CMK (cell line): ENCODE results near the gene PPP1R14C.

Experiments
- DNase-seq: peaks from one replicate; pipeline ENCODE4 v3.0.0-alpha.2; 2010; ENCODE audit warnings: low read depth

The PPP1R14C gene

DNA sequence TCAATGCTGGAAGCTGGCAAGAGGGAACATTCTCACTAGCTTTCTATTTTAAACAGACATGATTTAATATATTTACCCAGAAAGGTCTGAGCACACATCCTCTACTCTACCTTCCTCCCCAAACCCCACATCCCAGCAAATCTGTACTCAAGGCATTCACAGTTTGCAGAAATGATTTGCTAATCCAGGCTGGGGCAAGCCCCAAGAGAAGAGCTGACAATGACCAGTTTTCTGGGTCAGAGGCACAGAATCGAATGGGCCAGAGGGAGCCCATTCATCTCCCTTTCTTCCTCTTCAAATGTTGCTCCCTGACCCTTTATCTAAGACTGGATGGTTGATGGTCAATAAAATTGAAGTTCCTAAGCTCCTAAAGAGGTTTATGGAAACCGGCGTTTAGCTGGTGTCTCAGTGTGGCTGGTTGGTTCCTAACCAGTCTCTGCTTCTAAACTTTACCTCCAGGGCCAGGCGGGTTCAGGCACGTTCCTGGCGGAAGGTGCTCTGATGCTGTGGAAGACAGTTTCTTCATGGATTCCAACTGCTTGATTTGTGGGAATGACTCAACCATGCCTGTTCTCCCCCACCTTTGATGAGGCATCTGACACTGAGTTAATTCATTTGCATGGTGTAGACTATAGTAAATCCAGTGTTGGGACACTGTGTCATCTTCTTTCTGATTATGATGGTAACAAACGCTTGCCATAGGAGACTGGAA lies 129.6 kb downstream of the PPP1R14C start:
- DNase-seq = no peak

DNA sequence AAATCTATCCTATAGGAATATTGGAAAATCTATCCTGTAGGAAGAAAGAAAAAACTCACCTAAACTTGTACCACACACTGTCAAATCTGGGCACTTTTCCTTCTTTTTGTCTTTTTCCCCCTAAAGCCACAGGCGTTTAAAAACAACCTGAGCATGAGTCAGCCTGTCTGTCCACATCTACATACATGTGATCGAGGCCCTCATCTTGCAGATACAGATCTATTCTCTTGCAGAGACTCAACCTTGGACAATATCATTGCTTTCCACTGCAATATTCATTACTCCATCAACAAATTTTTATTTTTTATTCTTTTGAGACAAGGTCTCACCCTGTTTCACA lies 130.1 kb downstream of the PPP1R14C start:
- no peak for DNase-seq

DNA sequence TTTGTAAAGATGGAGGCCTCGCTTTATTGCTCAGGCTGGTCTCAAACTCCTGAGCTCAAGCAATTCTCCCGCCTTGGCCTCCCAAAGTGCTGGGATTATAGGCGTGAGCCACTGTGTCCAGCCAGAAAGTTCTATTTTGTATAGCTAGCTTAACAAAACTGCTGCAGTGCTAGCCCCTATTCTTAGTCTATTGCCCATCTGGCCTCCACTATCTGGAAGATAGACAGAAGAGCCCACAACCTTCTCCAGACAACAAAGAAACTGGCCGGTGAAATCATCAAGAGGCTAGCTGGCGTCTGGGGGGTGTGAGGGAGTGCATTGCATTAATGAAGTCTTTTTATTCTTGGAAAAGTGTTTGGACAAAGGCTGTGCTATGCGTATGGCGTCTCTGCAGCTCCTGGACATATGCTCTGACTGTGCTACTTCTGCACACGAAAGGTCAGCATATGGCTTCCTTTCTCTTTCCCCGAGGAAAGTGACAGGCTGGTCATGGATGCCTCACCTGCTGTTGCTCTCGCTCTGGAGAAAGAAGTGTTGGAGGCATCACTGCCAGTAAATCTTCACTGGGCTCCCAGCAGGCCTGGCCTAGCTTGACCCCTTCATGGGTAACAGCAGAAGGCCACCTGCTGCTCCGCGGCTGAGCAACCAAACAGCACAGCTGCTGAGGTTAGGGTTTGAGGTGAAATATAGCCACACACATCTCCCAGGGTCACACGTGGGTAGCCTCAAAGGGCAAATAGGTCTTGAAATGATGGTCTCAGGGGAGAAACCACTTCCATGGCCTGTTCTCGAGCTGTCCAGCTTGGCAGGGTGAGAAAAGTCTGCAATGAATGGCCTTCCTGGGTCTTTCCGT lies 130.8 kb downstream of the PPP1R14C start:
- no peak for DNase-seq

DNA sequence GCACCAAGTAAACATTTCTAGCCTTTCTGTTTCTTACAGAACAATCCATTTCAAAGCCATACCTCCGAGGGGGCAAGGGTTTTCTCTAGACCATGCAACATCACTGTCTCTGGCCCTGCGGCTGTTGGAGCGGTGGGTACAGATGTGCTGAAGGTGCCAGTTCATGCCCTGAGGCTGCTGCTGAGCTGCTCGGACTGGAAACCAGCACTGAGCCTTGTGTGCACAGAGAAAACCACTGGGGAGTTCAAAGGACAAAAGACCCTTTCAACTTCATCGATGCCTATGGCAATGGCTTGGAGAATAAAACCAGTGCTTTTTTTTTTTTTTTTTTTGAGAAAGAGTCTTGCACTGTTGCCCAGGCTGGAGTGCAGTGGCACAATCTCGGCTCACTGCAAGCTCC lies 132.6 kb downstream of the PPP1R14C start:
- no peak for DNase-seq

DNA sequence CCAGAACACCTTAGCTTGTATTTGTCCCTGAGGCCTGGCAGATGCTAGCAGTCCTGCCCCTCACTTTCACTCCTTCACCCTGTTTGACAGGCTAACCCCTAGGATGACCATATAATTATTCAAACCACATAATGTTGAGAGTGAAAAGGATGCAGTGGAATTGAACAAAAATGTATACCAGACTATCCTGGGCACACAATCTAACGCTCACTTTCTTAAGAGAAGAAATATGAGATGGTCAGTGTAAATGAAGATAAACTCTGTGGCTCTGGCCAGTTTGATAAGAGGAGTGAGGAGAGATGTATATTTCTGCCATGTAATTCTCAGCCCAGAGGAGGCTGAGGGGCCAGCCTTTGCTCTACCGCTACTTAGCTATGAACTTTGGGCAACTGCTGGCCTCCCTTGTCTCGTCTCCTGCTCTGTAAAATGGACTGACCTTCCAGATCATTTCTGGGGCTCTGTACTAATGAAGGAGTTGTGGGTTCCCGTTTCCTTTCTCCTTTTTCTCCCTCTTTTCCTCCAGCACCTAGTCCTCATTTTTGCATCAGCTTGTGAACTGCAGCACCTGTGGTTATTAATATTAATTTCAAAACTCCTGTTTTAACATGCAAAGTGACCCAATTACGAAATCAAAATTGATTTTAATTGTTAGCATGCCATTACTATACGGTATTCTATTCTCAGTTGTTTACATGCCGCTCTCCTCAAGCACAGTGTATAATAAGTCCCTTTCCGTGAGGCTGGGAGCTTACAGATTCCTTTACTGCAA lies 133.5 kb downstream of the PPP1R14C start:
- no peak for DNase-seq

DNA sequence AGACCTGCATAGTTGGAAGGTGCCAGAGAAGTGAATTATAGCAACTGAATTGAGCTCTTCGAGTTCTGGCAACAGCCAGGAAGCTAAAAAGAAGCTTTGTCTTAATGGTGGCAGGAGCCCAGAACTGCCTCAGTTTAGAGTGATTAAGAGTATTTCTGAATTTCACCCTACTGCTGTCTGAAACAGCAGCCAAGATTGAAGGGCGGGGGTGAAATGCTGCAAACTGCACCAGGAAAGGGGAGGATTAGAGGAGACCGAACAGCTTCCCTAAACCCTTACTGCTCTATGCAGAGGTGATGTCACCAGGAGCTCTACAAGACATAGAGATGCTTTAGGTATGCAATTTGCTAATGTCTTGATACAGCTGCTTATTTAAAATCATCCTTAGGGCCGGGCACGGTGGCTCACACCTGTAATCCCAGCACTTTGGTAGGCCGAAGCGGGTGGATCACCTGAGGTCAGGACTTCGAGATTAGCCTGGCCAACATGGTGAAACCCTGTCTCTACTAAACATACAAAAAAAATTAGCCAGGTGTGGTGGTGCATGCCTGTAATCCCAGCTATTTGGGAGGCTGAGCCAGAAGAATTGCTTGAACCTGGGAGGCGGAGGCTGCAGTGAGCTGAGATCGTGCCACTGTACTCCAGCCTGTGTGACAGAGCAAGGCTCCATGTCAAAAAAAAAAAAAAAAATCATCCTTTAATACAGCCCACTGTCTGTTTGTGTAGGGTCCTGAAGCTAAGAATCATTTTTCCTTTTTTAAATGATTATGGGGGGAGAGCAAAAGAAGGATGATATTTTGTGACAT lies 134.3 kb downstream of the PPP1R14C start:
- DNase-seq = no peak

DNA sequence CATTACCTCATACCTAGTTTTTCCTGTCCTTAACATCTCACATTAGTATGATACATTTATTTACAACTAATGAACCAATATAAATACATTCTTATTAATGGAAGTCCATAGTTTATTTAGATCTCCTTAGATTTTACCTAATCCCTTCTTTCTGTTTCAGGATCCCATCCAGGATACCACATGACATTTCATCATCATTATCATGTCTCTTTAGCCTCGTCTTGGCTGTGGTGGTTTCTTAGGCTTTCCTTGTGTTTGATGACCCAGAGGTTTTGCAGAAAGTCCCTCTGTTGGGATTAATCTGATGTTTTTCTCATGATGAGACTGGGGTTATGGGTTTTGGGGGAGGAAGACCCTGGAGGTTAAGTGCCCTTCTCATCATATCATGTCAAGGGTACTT lies 136.7 kb downstream of the PPP1R14C start:
- no peak for DNase-seq

DNA sequence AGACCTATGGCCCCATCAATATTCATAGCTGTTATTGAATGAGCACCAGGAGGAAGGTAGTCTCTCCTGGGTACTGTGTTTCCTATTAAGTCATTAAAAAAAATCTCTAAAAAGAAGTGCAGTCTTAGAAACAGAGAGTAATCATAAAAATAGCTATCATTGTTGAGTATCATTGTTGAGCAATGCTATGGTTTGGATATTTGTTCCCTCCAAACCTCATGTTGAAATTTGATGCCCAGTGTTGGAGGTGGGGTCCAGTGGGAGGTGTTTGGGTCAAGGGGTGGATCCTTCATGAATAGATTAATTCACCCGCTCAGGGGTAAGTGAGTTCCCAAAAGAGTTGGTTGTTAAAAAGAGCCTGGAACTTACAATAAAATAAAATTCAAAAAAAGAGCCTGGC lies 137.9 kb downstream of the PPP1R14C start:
- DNase-seq = no peak

DNA sequence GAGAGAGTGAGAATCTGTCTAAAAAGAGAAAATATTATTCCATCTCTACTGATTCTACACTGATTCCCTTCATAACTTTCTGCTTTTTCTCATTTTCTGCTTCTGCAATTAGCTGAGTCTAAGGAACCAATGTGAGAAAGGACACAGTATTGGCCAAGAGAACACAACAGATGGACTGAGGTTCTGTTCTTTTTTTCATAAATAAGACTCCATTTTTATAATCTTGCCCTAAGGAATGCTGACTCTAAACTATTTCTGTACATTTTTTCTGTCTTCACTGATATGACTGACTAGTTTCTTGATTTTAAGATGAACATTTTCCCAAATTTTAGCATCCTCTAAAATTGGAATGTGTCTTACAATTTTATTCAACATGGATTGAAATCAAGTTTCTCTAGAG lies 138.9 kb downstream of the PPP1R14C start:
- no peak for DNase-seq

DNA sequence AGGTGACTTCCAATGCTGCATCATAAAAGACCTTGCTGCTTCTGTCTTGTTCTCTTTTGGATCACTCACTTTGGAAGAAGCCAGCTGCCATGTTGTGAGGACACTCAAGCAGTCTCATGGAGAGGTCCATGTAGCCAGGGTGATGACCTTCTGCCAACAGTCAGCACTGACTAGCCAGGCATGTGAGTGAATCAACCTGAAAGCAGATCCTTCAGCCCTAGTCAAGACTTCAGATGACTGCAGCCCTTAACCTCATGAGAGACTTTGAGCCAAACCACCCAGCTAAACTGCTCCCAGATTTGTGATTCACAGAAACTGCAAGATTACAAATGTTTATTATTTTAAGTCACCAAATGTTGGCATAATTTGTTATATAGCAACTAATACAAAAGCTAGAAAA lies 140.0 kb downstream of the PPP1R14C start:
- no peak for DNase-seq

DNA sequence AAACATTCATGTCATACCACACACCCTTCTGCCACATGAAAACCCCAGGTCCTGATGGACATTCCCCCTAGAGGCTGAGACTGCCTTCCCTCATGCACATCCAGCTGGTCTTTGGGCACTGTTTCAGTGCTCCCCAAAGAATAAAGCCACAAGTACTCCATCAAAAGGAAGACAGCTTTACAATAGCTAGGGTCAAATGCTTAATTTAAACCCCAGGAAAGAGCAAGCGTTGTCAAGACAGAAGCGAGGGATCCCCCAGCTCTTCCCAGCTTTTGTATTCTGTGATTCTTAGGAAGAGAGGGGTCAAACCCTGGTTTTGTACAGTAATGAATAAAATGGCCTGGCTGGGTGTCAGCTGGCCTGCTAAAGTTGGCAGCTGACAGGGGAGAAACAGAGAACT lies 143.6 kb downstream of the PPP1R14C start:
- no peak for DNase-seq

DNA sequence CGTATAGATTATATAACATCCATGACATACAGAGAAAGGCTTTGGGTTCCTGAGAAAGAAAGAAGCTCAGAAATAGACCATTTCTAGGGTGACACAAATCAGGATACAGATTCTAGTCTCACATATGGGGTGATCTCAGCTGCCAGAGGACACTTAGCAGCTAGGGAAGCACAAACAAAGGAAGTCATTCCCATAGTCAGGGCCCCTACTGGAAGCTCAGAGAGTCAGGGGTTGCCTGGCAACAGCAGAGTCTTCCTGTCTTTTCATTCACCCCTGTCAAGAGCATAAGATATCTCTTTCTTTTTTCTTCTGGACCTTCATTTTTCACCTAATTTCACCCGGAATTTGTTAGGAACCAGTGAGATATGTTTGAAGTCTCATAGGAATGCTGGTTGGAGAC lies 144.1 kb downstream of the PPP1R14C start:
- DNase-seq = no peak

DNA sequence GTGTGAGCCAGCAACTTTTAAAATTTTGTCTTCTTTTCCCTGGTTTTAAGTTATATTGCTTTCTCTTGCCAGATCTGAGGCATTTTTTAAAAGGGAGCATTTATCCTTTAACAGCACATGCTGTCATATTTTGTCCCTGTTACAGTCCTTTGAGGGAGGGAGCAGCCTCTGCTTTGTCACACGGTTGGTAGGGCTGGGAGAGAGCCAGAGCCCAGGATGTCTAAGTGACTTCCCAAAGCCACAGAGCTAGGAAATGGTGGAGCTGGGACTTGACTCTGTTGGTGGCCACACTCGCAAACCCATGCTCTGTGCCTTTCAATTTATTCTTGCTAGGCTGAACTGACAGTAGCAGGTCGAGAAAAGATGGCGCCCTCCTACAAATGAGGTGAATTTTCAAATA lies 145.6 kb downstream of the PPP1R14C start:
- DNase-seq = no peak

DNA sequence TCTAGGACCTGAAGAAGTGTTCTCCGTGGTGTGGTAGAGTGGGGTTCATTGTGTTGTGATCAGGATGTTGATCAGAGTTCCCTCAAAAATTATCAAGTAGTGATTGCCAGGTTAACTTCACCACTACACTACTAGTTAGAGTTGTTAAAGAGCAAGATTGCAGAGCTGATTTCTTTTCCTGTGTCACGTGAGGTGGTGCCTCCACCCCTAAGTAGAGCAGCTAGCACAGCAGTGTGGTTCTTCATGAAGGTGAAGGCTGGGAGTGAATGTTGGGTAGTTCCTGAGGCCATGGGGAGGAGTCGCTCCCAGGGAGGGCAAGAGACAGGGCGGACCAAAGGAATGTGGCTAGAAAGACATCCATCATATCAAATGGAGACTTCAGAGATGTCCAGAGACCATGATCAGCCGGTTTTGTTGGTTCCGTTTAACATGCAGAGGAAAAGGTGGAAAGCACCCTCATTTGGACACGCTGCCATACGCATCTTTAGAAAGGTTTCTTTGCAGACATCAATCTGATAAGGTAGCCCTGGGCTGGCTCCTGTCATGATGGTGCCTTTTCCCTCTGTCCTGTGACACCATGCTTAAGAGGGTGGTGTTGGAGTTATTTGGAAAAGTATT lies 146.7 kb downstream of the PPP1R14C start:
- no peak for DNase-seq

DNA sequence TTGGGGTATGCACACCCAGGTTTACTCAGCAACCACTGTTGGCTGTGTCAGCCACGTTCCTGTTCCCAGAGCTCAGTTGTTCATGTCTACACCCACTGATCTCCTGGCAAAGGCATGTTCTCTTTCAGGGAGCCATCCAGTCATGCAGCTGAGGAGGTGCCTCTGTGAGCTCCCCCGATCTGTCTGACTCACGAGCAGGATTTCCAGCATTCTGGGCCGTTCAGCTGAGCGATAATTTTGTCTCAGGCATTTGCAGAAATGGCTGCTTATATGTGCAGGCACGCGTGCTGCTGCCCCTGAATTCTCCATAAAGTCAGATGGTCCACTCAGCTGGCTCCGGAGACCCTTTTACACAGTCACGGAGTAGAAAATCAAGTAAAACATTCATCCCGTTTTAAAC lies 147.6 kb downstream of the PPP1R14C start:
- no peak for DNase-seq

DNA sequence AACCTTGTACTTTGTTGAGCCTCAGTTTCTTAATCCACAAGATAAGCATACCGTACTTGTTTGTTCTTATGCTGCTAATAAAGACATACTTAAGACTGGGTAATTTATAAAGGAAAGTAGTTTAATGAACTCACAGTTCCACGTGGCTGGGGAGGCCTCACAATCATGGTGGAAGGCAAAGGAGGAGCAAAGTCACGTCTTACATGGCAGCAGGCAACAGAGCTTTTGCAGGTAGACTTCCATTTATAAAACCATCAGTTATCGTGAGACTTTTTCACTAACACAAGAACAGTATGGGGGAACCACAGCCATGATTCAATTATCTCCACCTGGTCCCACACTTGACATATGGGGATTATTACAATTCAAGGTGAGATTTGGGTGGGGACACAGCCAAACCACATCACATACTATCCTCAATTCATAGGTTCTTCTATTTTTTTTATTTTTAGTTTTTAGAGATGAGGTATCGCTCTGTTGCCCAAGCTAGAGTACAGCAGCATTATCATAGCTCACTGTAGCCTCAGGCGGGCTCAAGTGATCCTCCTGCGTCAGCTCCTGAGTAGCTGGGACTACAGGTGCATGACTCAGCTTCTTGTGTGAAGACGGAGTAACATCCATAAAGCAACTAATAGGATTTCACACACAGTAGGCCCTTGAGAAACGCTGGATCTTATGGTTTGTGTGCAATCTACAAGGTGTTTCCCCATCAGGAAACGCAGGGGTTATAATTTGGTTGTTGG lies 149.3 kb downstream of the PPP1R14C start:
- no peak for DNase-seq

DNA sequence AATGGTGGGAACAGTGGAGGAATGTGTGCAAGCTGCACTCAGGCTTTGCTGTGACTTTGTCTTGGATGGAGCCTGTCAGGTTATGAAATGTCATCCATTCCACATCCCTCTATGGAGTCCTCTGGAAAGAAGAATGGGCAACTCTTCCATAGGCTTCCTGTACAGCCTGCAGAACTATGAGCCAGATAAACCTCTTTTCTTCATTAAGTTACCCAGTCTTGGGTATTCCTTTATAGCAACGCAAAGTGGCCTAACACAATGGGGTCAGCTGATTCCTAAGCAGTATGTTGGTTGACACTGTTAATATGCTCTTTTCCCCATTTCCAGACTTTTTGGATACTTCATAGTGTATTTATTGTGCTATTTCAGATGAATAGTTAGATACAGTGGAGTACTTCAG lies 150.2 kb downstream of the PPP1R14C start:
- no peak for DNase-seq

DNA sequence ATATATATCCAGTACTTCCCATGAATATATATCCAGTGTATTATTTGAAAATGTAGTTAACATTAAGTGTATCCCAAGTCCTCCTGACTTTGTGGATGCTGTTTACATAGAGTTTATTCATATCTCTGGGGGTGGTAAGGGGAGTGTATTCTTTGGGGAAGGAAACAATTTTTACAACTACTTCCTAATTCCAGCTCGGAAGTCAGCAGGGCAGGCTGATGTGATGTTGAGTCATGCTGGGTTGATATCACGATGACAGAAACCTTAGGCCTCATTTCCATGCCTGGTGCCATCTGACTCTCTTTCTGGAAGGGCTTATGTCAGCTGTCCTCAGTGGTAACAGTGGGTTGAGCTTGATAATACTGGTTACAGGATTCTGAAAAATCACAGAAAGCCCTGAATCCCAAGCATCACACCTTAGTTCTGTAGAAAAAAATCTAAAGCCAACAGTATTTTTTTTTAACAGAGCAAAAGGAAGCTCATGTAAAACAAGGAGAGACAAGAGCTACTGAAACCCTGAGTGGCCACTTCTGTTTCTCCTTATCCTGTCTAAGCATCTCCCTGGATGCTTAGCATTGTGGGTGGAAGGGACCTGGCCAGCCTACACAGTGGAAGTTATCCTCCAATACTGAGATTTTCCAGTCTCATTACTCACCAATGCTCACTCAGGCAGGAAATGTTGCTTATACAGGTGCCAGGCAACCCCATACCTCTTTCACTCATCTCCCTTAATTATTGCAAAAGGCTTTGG lies 150.8 kb downstream of the PPP1R14C start:
- DNase-seq = no peak

DNA sequence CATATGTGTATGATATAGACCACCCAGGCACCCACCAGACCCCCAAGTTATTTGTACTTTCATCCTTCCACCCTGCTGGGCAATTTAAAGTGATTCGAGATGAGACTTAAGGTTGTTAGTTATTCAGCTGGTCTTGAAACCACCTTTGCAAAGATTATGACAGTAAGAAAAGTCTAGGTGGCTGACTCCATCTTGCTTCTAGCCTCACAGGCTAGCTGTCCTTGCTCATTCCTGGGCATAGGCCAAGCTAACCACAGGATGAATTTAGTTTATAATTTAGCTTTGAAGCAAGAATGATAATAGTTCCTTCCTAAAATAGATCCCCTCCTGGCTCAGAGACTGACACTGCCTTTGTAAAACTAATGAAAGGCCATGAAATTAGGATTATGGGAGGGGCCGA lies 154.0 kb downstream of the PPP1R14C start:
- DNase-seq = no peak

DNA sequence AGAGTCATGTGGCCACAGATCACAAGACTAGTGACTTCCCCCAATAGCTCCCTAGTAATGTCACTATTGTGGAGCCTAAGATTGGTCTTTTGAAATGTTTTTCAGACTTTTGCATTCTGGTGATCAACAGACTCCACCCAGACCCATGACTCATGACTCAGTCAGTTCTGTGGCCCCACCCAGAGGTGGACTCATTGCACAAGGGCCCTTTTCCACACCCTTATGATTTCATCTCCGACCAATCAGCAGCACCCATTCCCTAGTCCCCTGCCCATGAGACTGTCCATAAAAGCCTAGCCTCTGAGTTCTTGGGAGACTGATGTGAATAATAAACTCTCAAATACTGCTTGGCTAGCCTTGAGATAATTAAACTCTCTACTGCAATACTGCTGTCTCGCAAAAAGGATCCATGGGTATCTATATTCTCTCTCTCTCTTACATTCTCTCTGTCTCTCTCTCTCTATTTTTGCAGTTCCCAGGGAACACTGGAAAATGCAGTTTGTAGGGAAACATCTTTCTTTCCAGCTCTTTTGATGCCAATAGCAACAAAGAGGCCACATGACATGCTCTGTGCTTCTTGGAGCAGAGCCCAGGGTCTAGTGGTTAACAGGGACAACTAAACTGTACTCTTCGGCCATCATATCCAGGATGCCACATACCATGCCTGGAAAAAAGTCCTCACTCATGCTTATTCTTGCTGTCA lies 154.6 kb downstream of the PPP1R14C start:
- no peak for DNase-seq
